Measurements from ENCODE around the gene RCSD1. TPM values are rescaled to one million over a fixed set of nuclear protein-coding genes. Genes with fewer than 3 reads are reported as not detected.

RCSD1 gene
- total RNA-seq, 2 experiments from 2014 or later = 42.3 to 44.6 TPM

DNA sequence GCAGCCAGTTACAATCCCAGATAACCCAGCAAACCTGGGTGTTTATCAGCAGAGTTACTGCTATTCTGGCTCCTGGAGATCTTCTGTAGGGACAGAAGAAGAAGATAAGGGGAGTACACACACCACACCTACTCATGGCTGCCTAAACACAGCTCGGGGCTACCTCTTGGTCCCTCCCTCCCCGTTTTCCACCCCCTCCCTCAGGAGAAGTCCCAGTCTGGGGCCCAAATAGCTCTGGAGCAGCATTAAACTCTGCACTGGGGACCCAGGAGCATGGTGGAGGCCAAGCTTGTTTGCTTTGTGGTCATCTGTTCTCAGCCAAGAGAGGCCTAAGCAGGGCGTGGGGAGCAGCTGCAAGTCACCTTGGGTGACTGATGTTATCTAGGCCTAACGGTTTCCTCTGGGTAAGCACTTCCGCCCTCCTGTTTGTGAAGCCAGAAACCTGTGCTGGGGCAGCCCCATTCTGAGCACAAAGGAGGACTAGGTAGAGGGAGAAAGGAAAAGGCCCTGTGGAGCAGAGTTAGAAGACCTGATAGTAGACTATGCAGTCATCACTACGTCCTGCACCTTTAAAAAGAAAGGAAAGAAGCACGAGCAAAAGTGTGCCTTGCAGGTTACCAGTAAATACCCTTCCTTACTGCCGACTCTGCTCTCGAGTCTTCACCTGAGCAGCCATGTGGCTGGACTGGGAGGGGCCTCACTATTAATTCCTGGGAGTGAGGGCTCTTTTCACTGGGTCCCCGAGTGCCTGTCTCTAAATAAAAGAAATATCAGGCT, 2.0 kb upstream of the RCSD1 start:
- Mint-ChIP-seq H3K27ac (peak overlapping the region; percentile 93), H3K4me1 (ENCODE audit: low read depth) (peaks cover 81% of the 10 kb centered on the region), H3K9me3 (peaks cover 9% of the 10 kb centered on the region), H3K4me3 (peak overlapping the region; percentile 94), H3K36me3 (ENCODE audit: low read depth) (peaks cover 27% of the 10 kb centered on the region), H3K27me3 (no peaks in the 10 kb centered on the region)
- intact Hi-C loops (cut with DNase I, micrococcal nuclease) = loop anchor here (1.0 to 5.0 kb wide), 2 partner anchors 9 to 309 kb away; partner anchors contain the start of genes DCAF6 (in 1 of the 2) and MPC2 (in 1 of the 2)
- Histone ChIP-seq H3K4me3 (ENCODE audit: low read length) (peak overlapping the region; percentile 97), H3K27ac (ENCODE audit: low read depth in 1 of 2, low read length in 2 of 2) (peak overlapping the region; percentile 71 to 90), H3K27me3 (ENCODE audit: control insufficient read depth in 1 of 2, insufficient read depth in 2 of 2, low read length in 2 of 2) (no peaks in the 10 kb centered on the region), H3K36me3 (ENCODE audit: insufficient read depth, low read length) (no peaks in the 10 kb centered on the region), H3K4me1 (ENCODE audit: insufficient read depth, low read length) (peaks cover 54% of the 10 kb centered on the region), H3K9me3 (ENCODE audit: control insufficient read depth in 1 of 2, insufficient read depth in 1 of 2, low read length in 2 of 2) (peaks cover 4 to 10% of the 10 kb centered on the region in 2 experiments)
- POLR2A ChIA-PET = interaction anchor here (0.6 to 7.7 kb wide), 11 partner anchors 10 to 308 kb away, joined by 3 to 104 read pairs (median 3); no protein-coding TSS in a partner anchor
- TF ChIP-seq, protein P1, sequence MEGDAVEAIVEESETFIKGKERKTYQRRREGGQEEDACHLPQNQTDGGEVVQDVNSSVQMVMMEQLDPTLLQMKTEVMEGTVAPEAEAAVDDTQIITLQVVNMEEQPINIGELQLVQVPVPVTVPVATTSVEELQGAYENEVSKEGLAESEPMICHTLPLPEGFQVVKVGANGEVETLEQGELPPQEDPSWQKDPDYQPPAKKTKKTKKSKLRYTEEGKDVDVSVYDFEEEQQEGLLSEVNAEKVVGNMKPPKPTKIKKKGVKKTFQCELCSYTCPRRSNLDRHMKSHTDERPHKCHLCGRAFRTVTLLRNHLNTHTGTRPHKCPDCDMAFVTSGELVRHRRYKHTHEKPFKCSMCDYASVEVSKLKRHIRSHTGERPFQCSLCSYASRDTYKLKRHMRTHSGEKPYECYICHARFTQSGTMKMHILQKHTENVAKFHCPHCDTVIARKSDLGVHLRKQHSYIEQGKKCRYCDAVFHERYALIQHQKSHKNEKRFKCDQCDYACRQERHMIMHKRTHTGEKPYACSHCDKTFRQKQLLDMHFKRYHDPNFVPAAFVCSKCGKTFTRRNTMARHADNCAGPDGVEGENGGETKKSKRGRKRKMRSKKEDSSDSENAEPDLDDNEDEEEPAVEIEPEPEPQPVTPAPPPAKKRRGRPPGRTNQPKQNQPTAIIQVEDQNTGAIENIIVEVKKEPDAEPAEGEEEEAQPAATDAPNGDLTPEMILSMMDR (IDR thresholded peaks at IDR 0.05) = no peak
- ATAC-seq (ENCODE audit: poor library complexity) (peak; percentile 78), DNase-seq (peak; percentile 47 to 92 (median 71))
- CTCF ChIA-PET = interaction anchor here (0.9 to 2.2 kb wide), 6 partner anchors 9 to 87 kb away, joined by 3 to 8 read pairs (median 4); no protein-coding TSS in a partner anchor

DNA sequence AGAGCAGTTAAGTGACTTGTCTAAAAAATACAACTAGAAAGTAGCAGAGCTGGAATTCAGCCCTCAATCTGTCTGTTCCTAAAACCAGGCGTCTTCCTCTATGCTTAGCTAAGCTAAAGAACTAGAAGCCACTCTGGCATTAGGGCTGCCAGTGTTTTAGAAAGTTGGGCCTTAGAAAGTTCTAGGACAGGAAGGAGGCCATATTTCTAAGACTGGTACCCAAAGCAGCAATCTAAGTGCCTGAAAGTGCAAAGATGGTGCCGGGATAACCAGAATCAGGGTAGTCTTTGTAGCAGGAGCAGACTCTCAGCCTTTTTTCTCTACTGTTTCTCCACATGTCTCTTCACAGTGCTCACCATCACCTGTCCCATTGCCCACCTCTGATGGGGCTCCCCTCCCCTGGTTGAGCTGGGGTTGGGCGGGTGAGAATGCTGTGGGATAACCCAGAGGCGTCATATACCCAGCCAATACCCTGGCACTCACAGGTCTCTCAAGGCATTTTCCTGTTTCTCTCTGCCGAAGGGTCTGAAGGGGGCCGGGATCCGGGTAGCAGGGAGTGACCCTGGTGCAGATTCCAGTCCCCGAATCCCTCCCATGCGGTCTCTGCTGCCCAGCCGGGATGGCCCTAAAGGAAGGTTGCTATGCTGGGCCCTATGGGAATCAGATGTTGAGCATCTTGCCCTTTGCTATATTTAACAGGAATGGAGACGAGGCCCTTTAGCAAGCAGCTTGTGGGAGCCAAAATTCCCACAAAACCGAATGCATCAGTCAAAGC, 1.1 kb upstream of the RCSD1 start:
- Mint-ChIP-seq H3K27ac (peak overlapping the region; percentile 93), H3K4me3 (peak overlapping the region; percentile 94), H3K9me3 (peaks cover 9% of the 10 kb centered on the region), H3K27me3 (no peaks in the 10 kb centered on the region), H3K36me3 (ENCODE audit: low read depth) (peaks cover 35% of the 10 kb centered on the region), H3K4me1 (ENCODE audit: low read depth) (peaks cover 84% of the 10 kb centered on the region)
- ChIA-PET POLR2A (interaction anchor here (0.6 to 7.7 kb wide), 9 partner anchors 9 to 307 kb away, joined by 3 to 104 read pairs (median 5); no protein-coding TSS in a partner anchor), CTCF (interaction anchor here (1.5 to 2.2 kb wide), 2 partner anchors 12 to 86 kb away, joined by 5 to 6 read pairs; no protein-coding TSS in a partner anchor)
- peak overlapping the region; percentile 71 to 90 for H3K27ac ChIP-seq (ENCODE audit: low read depth in 1 of 2, low read length in 2 of 2)
- peak overlapping the region; percentile 97 for H3K4me3 ChIP-seq (ENCODE audit: low read length)
- H3K9me3 ChIP-seq (ENCODE audit: control insufficient read depth in 1 of 2, insufficient read depth in 1 of 2, low read length in 2 of 2) = peaks cover 4 to 10% of the 10 kb centered on the region in 2 experiments
- no peaks in the 10 kb centered on the region for H3K27me3 ChIP-seq (ENCODE audit: control insufficient read depth in 1 of 2, insufficient read depth in 2 of 2, low read length in 2 of 2)
- TF ChIP-seq, protein P1 (IDR thresholded peaks at IDR 0.05) = no peak
- H3K36me3 ChIP-seq (ENCODE audit: insufficient read depth, low read length) = peaks cover 8% of the 10 kb centered on the region
- ATAC-seq (ENCODE audit: poor library complexity) (no peak), DNase-seq (peak in 1 of 14 experiments; percentile 25)
- H3K4me1 ChIP-seq (ENCODE audit: insufficient read depth, low read length) = peaks cover 63% of the 10 kb centered on the region
- intact Hi-C loops (cut with DNase I, micrococcal nuclease) = loop anchor here (1.0 to 5.0 kb wide), 2 partner anchors 8 to 308 kb away; partner anchors contain the start of genes DCAF6 (in 1 of the 2) and MPC2 (in 1 of the 2)

Data from CD4-positive, alpha-beta T cell (primary cell).